ENCODE data around the gene KRTAP5-11. TPM values are rescaled to one million over a fixed set of nuclear protein-coding genes. Genes with fewer than 3 reads are reported as not detected.
"Not testable (repeated sequence)": the region's sequence is repeated elsewhere in the genome, so short reads cannot be mapped to it uniquely, and the experiment has no call there.

The KRTAP5-11 gene
- total RNA-seq, 4 donors from 2014 or later = not detected

GRCh38 chr11:71604798-71605488 lies 22.3 kb upstream of the KRTAP5-11 start:
- not testable (repeated sequence) for H3K27me3 ChIP-seq, H3K36me3 ChIP-seq, DNase-seq, H3K9me3 ChIP-seq, H3K4me3 ChIP-seq, H3K27ac ChIP-seq, H3K4me1 ChIP-seq
- TF ChIP-seq CTCF (IDR thresholded peaks at IDR 0.05) = peak in 4 of 6 experiments; percentile 29 to 47 (median 38)

DNA sequence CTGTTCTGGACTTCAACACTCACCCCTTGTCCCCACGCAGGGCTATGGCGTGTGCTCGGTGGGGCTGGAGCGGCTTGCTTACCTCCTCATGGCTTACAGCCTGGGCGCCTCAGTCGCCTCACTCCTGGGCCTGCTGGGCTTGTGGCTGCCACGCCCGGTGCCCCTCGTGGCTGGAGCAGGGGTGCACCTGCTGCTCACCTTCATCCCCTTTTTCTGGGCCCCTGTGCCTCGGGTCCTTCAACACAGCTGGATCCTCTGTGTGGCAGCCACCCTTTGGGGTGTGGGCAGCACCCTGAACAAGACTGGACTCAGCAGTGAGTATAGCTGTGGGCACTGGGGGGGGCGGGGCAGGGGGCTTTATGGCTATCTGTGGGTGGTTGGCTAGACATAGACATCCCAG lies 20.5 kb upstream of the KRTAP5-11 start:
- not testable (repeated sequence) for H3K4me3 ChIP-seq, H3K27me3 ChIP-seq, H3K4me1 ChIP-seq, H3K36me3 ChIP-seq, H3K9me3 ChIP-seq, DNase-seq, H3K27ac ChIP-seq

- not testable (repeated sequence) for H3K27ac ChIP-seq, DNase-seq, H3K4me1 ChIP-seq, H3K4me3 ChIP-seq, H3K36me3 ChIP-seq, H3K9me3 ChIP-seq, H3K27me3 ChIP-seq
Measured at GRCh38 chr11:71589546-71589920, 6.9 kb upstream of the KRTAP5-11 start.

GRCh38 chr11:71588822-71589545 lies 6.3 kb upstream of the KRTAP5-11 start:
- H3K36me3 ChIP-seq, H3K4me1 ChIP-seq, DNase-seq, H3K9me3 ChIP-seq, H3K27ac ChIP-seq, H3K27me3 ChIP-seq, H3K4me3 ChIP-seq: not testable (repeated sequence)

GRCh38 chr11:71588314-71588713 lies 5.6 kb upstream of the KRTAP5-11 start:
- H3K27ac ChIP-seq, H3K27me3 ChIP-seq, H3K9me3 ChIP-seq, H3K4me1 ChIP-seq, H3K4me3 ChIP-seq, H3K36me3 ChIP-seq, DNase-seq: not testable (repeated sequence)

DNA sequence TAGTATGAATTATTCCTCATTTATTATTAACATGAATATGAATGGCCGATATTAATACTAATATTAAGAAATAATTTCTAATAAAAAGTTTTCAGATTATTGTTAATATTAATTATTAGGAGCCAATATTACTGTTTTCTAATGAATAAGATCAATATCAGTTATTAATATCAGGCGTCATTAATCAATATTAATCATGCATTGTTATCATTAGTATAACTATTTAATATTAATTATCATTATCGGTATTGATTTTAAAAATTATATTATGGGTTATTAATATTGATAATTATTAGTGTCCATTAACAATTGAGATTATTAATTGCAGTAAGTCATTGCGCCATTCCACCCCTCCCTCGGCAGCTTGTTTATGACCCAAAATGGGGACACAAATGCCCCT lies 3.0 kb upstream of the KRTAP5-11 start:
- H3K9me3 ChIP-seq, H3K4me3 ChIP-seq, H3K36me3 ChIP-seq, H3K27me3 ChIP-seq, H3K27ac ChIP-seq, DNase-seq, H3K4me1 ChIP-seq: not testable (repeated sequence)

- not testable (repeated sequence) for H3K27ac ChIP-seq, DNase-seq, H3K4me3 ChIP-seq, H3K36me3 ChIP-seq, H3K9me3 ChIP-seq, H3K27me3 ChIP-seq, H3K4me1 ChIP-seq
Measured at GRCh38 chr11:71582969-71583368, 294 bp upstream of the KRTAP5-11 start.

DNA sequence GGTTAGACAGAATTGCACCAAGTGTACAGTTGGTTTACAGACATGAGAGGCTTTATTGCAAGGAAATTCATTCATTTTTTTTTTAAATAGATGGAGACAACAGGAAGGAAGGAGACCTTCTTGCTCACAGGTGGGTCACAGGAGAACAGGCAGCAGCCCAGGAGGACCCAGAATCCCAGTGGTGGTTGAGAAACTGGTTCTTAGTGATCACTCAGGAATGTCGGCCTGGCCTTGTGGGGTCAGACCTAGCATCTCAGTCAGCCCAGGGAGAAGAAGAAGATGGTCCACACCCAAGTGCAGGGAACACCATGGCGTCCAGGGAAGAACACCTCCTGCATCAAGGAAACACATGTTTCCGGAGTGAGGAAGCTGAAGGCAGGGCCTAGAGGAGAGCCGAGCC lies 849 bp downstream of the KRTAP5-11 start:
- no peak overlapping the region for H3K4me3 ChIP-seq
- no peak for DNase-seq
- no peaks in the 10 kb centered on the region for H3K36me3 ChIP-seq
- H3K27ac ChIP-seq = no peak overlapping the region
- TF ChIP-seq CTCF (IDR thresholded peaks at IDR 0.05) = no peak
- no peak for TF ChIP-seq POLR2A (IDR thresholded peaks at IDR 0.05)
- no peaks in the 10 kb centered on the region for H3K4me1 ChIP-seq
- no peaks in the 10 kb centered on the region for H3K27me3 ChIP-seq
- no peaks in the 10 kb centered on the region for H3K9me3 ChIP-seq

Data from Peyer's patch (tissue), 4 donors.